Dedifferentiated amniotic fluid mesenchymal stem cell (primary cell): ENCODE measurements around the gene RBM24.
"Not testable (repeated sequence)": the region's sequence is repeated elsewhere in the genome, so short reads cannot be mapped to it uniquely, and the experiment has no call there.

Experiments used
- DNase-seq: peaks from one replicate; pipeline ENCODE4 v3.0.0-alpha.2; 2016; ENCODE audit errors: extremely low spot score

Gene RBM24

GRCh38 chr6:17291778-17292177 is 10.6 kb downstream of the RBM24 start:
- no peak for DNase-seq

GRCh38 chr6:17292600-17293133 is 11.5 kb downstream of the RBM24 start:
- DNase-seq: no peak

- no peak for DNase-seq
Observed at GRCh38 chr6:17293395-17293794, 12.2 kb downstream of the RBM24 start.

GRCh38 chr6:17297271-17298080 is 16.3 kb downstream of the RBM24 start:
- peak; percentile 19 for DNase-seq

GRCh38 chr6:17298257-17298656 is 17.1 kb downstream of the RBM24 start:
- no peak for DNase-seq

GRCh38 chr6:17299222-17299621 is 18.1 kb downstream of the RBM24 start:
- DNase-seq: no peak

GRCh38 chr6:17299750-17300149 is 18.6 kb downstream of the RBM24 start:
- DNase-seq: no peak

- DNase-seq: no peak
Observed at GRCh38 chr6:17300637-17301036, 19.5 kb downstream of the RBM24 start.

- no peak for DNase-seq
Observed at GRCh38 chr6:17303444-17303843, 22.3 kb downstream of the RBM24 start.

- DNase-seq: no peak
Observed at GRCh38 chr6:17305219-17306001, 24.2 kb downstream of the RBM24 start.

- DNase-seq: no peak
Observed at GRCh38 chr6:17311595-17312311, 30.6 kb downstream of the RBM24 start.

GRCh38 chr6:17313238-17313637 is 32.1 kb downstream of the RBM24 start:
- not testable (repeated sequence) for DNase-seq

GRCh38 chr6:17313971-17314370 is 32.8 kb downstream of the RBM24 start:
- DNase-seq: no peak

GRCh38 chr6:17315262-17315661 is 34.1 kb downstream of the RBM24 start:
- DNase-seq: no peak

- DNase-seq: no peak
Observed at GRCh38 chr6:17318435-17319165, 37.4 kb downstream of the RBM24 start.

GRCh38 chr6:17320266-17320665 is 39.1 kb downstream of the RBM24 start:
- not testable (repeated sequence) for DNase-seq

- DNase-seq: no peak
Observed at GRCh38 chr6:17331238-17331637, 50.1 kb downstream of the RBM24 start.

GRCh38 chr6:17334265-17334664 is 53.1 kb downstream of the RBM24 start:
- DNase-seq: no peak

- DNase-seq: peak; percentile 68
Observed at GRCh38 chr6:17336425-17336824, 55.3 kb downstream of the RBM24 start.

- DNase-seq: no peak
Observed at GRCh38 chr6:17339308-17339670, 58.1 kb downstream of the RBM24 start.

GRCh38 chr6:17341117-17341805 is 60.1 kb downstream of the RBM24 start:
- DNase-seq: no peak
